HAP-1 (cell line): ENCODE measurements around the gene SCAND1.
"Not testable (repeated sequence)": the region's sequence is repeated elsewhere in the genome, so short reads cannot be mapped to it uniquely, and the experiment has no call there.

Source experiments
- DNase-seq, 2 experiments: peaks; one replicate each; pipeline ENCODE4 v3.0.0-alpha.2; 2016 to 2020; ENCODE audit warnings: low spot score in 2 of 2
- H3K27me3 ChIP-seq: fragments of 250-450 bp; sonication (Bioruptor Pico); 2 replicates; pipeline ENCODE4 v1.5.1; 2020; ENCODE audit warnings: low read depth, mild to moderate bottlenecking, moderate library complexity
- H3K36me3 ChIP-seq: fragments of 250-450 bp; sonication (Bioruptor Pico); replicated peaks from 2 replicates; pipeline ENCODE4 v1.5.1; 2020; ENCODE audit warnings: mild to moderate bottlenecking
- H3K4me1 ChIP-seq: fragments of 250-450 bp; sonication (Bioruptor Pico); 2 replicates; pipeline ENCODE4 v1.5.1; 2020; ENCODE audit warnings: mild to moderate bottlenecking
- H3K4me3 ChIP-seq: fragments of 250-450 bp; sonication (Bioruptor Pico); 2 replicates; pipeline ENCODE4 v1.5.1; 2020; ENCODE audit warnings: mild to moderate bottlenecking, moderate library complexity
- H3K9me3 ChIP-seq: fragments of 250-450 bp; sonication (Bioruptor Pico); 2 replicates; pipeline ENCODE4 v1.5.1; 2020; ENCODE audit warnings: mild to moderate bottlenecking, moderate library complexity
- in situ Hi-C: fragments of 300-500 bp; cut with MboI; formaldehyde crosslinking; loops from 3 replicates; pipeline ENCODE4 v1.14.3; 2020; ENCODE audit warnings: low sequenced_read_pairs, inconsistent platforms, mixed read lengths

Gene SCAND1

DNA sequence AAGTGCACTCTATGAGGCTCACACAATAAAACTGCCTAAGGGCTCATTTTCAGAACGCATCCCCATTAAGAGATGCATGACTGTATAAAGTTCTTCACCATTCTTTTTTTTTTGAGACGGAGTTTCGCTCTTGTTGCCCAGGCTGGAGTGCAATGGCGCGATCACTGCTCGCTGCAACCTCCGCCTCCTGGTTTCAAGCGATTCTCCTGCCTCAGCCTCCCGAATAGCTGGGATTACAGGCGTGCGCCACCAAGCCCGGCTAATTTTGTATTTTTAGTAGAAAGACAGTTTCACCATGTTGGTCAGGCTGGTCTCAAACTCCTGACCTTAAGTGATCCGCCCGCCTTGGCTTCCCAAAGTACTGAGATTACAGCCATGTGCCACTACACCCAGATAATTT is 2.2 kb downstream of the SCAND1 start:
- H3K4me3 ChIP-seq, H3K9me3 ChIP-seq, DNase-seq, H3K27me3 ChIP-seq, in situ Hi-C loops, H3K4me1 ChIP-seq: not testable (repeated sequence)
- peaks cover 22% of the 10 kb centered on the region for H3K36me3 ChIP-seq

DNA sequence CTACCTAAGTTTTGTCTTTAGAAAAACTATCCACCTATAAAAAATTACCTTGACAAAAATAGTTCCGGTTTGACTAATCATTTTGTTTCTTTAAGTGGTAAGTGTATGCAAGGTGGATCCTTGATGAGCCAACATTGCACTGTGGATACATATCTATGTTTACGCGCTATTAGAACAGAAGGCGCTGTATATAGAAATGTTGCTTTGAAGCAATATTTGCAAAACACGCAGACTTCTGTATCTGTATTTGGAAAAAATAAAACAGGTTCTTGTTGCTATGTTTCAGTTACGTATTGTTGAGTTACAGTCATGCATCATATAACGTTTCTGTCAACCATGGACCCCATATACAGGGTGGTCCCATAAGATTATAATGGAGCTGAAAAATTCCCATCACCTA is 4.2 kb downstream of the SCAND1 start:
- H3K27me3 ChIP-seq, result no peaks in the 10 kb centered on the region
- no peak for DNase-seq
- no peak overlapping the region for H3K4me3 ChIP-seq
- no peaks in the 10 kb centered on the region for H3K9me3 ChIP-seq
- peaks cover 22% of the 10 kb centered on the region for H3K36me3 ChIP-seq
- in situ Hi-C loops, result no loop called here
- peaks cover under 1% of the 10 kb centered on the region for H3K4me1 ChIP-seq

DNA sequence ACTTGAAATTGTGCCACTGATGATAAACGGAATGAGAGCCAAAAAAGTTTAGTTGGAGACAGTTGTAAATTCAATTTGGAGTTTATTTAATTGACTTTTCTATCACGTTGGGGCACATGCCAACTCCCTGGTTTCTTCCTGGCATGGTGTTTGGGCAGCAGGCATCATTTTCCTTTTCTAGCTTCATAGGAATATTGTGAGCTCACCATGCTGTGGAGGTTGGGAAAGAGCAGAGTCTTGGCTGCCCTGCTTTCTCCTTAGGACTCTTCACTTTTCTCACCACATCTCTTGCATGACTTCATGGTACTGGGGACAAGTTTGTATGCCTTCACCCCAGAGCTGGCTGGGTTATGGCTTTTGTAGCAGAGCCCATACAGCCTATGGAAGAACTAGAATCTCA is 6.4 kb downstream of the SCAND1 start:
- H3K27me3 ChIP-seq, result no peaks in the 10 kb centered on the region
- DNase-seq, result no peak
- in situ Hi-C loops, result no loop called here
- H3K36me3 ChIP-seq, result peaks cover 14% of the 10 kb centered on the region
- no peak overlapping the region for H3K4me3 ChIP-seq
- no peaks in the 10 kb centered on the region for H3K9me3 ChIP-seq
- no peaks in the 10 kb centered on the region for H3K4me1 ChIP-seq

DNA sequence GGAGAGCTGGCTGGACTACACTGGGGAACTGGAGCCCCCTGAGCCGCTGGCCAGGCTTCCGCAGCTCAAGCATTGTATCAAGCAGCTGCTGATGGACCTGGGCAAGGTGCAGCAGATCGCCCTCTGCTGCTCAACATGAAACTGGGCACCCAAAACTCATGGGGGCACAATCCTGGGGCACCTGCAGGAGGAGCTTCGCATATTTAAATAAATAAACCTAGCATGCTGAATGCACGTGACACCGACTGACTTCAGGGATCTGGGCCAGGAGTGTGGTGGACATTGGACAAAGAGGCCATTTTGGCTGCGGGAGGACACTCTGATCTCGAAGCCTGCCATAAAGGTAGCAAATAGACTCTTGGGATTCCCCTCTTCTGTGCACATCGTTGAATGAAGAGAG is 6.8 kb downstream of the SCAND1 start:
- Histone ChIP-seq H3K4me3 (no peak overlapping the region), H3K4me1 (peaks cover 2% of the 10 kb centered on the region), H3K36me3 (peaks cover 14% of the 10 kb centered on the region), H3K27me3 (no peaks in the 10 kb centered on the region), H3K9me3 (no peaks in the 10 kb centered on the region)
- in situ Hi-C loops, result no loop called here
- DNase-seq, result peak in 1 of 2 experiments; percentile 48

DNA sequence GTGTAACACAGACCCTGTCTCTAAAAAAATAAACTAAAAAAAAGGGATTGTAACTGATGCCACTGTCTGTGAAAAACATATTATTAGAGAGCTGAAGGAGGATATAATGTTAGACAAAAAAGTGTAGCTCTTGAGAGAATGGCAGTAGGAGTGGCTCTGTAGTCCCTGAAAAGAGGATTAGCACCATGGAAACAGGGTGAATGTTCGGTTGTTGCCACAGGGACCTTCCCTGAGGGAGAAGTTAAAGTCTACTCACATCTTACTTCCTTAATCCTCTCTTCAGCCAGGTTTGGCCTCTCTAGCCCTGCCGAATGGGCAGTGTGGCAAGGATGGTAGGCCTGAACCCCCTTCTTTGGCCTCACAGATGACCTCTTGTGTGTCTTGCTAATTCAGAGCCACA is 12.1 kb downstream of the SCAND1 start:
- Histone ChIP-seq H3K27me3 (no peaks in the 10 kb centered on the region), H3K4me1 (peaks cover 19% of the 10 kb centered on the region), H3K9me3 (no peaks in the 10 kb centered on the region), H3K36me3 (no peaks in the 10 kb centered on the region; the same call in 1 of the 2 replicates), H3K4me3 (no peak overlapping the region)
- in situ Hi-C loops, result no loop called here
- DNase-seq, result peak; percentile 77 to 98

DNA sequence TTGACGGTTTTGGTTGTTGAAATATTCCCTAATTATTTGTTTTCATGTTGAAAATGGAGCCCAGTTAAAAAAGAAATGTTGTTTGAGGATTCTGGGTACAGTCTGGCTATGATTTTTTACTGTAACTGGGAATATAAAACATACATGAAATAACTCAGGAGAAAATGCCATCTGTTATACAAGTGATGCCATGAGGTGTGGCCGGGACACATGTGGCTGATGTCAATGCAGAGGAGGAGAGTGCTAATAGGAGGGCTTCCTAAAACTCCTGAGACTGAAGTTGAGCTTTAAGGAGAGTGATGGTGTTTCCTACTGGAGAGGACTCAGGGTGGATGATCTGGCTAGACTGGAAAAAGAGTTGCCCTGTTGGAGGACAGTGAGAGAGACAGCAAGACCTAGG is 12.7 kb downstream of the SCAND1 start:
- Histone ChIP-seq H3K4me3 (no peak overlapping the region), H3K36me3 (no peaks in the 10 kb centered on the region), H3K4me1 (peaks cover 19% of the 10 kb centered on the region), H3K27me3 (no peaks in the 10 kb centered on the region), H3K9me3 (no peaks in the 10 kb centered on the region)
- no peak for DNase-seq
- in situ Hi-C loops, result no loop called here

DNA sequence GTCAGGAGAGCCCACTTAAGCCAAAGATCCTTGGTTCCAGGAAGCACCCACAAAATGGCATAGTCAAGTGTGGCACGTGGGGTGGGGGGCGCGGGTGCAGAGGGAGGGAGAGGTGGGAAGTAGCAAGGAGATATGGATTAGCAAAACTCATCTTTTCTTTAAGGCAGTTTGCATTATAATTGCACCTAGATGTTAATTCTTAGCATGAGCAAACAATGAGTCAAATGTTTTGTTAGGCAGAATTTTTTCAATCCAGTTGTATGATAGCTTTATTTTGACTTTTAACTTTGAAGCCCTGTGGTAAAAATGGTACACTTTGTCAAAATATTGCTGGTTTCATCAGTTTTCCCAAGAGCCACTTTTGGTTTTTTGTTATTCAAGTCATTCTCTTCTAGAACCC is 15.0 kb downstream of the SCAND1 start:
- DNase-seq, result peak in 1 of 2 experiments; percentile 34

DNA sequence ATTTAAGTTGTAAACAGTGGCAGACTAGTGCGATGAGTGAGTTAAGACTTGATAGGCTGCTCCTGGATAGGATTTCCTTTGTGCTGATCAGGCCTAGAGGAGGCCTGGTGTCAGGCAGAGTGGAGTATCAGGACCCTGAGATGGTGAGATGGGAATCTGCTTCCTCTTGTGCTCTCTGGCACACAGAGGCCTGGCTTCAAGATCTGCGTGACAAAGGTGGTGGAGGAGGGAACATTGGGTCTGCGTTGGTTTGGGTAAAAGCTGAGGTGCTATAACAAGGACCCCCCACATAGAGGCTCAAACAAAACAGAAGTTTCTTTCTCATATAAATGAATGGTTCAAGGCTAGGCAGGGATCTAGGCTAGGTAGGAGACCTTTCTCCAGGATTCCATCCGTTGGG is 20.3 kb downstream of the SCAND1 start:
- DNase-seq, result no peak

More for the DNA sequence above, 15.0 kb downstream of the SCAND1 start:
- no peak overlapping the region for H3K4me3 ChIP-seq
- in situ Hi-C loops, result no loop called here
- peaks cover 19% of the 10 kb centered on the region for H3K4me1 ChIP-seq
- H3K36me3 ChIP-seq, result no peaks in the 10 kb centered on the region
- H3K27me3 ChIP-seq, result no peaks in the 10 kb centered on the region
- no peaks in the 10 kb centered on the region for H3K9me3 ChIP-seq

DNA sequence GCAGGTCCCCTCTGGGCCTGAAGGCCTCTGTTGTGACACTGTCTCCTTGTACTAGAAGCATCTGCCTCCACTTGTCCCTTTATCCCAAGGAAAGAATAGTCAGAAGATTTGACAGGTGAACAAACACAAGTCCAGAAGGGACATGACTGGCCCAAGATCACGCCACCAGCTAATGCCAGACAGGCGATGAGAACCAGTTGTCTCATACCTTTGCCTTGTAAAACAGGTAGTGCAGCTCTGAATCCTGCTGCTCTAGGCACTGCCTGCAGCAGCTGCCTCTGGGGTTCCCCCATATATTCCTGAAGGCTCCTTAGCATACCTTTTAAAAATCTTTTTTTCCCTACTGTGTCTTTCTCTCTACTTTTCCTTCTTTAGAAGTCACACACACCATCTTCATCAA is 25.0 kb downstream of the SCAND1 start:
- no peaks in the 10 kb centered on the region; the same call in 1 of the 2 replicates for H3K9me3 ChIP-seq
- no peaks in the 10 kb centered on the region for H3K27me3 ChIP-seq
- DNase-seq, result no peak
- no peaks in the 10 kb centered on the region for H3K4me1 ChIP-seq
- in situ Hi-C loops, result no loop called here
- H3K4me3 ChIP-seq, result no peak overlapping the region
- H3K36me3 ChIP-seq, result peaks cover 5% of the 10 kb centered on the region

More for the DNA sequence above, 20.3 kb downstream of the SCAND1 start:
- Histone ChIP-seq H3K27me3 (no peaks in the 10 kb centered on the region), H3K4me1 (peaks cover 2% of the 10 kb centered on the region), H3K9me3 (no peaks in the 10 kb centered on the region), H3K4me3 (no peak overlapping the region), H3K36me3 (no peaks in the 10 kb centered on the region)
- in situ Hi-C loops, result no loop called here

DNA sequence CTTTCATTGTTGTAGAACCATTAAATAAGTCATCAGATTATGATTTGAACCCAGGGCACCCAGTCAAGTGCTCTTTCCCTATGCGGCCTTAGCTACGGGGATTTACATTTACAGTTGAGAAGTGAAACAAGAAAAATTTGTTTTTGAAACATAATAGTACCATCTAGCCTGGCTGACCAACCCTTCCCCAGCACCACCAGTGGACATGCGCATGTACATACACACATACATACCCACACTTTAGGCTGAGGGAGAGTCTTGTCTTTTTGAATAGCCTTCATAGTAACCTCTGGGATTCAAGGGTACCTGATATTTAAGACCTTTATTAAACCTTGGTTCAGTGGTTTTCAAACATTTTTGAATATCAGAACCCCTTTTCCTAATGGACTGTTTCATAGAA is 33.8 kb downstream of the SCAND1 start:
- no peaks in the 10 kb centered on the region for H3K4me1 ChIP-seq
- H3K9me3 ChIP-seq, result no peaks in the 10 kb centered on the region
- DNase-seq, result no peak
- in situ Hi-C loops, result no loop called here
- H3K4me3 ChIP-seq, result no peak overlapping the region
- peaks cover 21% of the 10 kb centered on the region for H3K36me3 ChIP-seq
- H3K27me3 ChIP-seq, result no peaks in the 10 kb centered on the region

DNA sequence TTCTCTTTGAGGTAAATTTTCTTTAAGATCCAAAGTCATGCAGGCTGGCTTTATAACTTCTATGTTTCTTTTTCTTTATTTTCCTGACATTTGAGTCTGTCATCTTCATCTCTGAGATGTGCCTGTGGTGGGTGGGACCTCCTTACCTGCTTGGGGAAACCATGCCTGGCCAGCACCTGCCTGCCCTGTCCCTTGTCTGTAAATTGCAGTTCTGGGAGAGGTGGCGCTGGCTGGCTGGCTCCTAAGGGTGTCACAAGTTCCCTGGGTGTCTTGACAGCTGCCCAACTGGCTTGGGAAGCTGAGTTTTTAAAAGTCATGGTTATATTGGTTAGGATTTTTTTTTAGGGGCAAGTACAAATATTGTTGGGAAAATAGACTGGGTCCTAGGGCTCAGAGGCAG is 36.3 kb downstream of the SCAND1 start:
- no peak for DNase-seq
- in situ Hi-C loops, result no loop called here
- H3K36me3 ChIP-seq, result peaks cover 29% of the 10 kb centered on the region
- no peaks in the 10 kb centered on the region for H3K9me3 ChIP-seq
- H3K4me1 ChIP-seq, result no peaks in the 10 kb centered on the region
- no peaks in the 10 kb centered on the region for H3K27me3 ChIP-seq
- H3K4me3 ChIP-seq, result no peak overlapping the region

DNA sequence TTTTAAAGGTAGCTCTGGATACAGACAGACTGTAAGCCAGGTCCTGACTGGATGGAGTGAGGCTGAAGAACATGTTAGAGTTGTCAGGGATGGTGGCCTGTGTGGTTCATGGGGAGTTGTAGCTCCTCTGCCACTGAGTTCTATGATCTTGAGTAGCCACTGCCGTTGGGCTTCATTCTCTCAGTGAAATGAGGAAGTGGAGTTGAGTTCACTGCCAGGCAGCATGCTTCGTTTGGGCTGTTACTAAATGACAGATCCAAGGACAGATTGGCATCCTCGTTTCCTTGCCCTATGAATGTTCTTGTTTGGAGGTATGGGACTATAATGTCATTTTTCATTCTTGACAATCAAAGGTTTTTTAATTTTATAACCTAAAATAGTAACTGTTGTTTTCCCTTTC is 37.2 kb downstream of the SCAND1 start:
- H3K27me3 ChIP-seq, result no peaks in the 10 kb centered on the region
- no peak overlapping the region for H3K4me3 ChIP-seq
- H3K4me1 ChIP-seq, result no peaks in the 10 kb centered on the region
- in situ Hi-C loops, result no loop called here
- no peak for DNase-seq
- H3K36me3 ChIP-seq, result peaks cover 29% of the 10 kb centered on the region
- no peaks in the 10 kb centered on the region for H3K9me3 ChIP-seq

DNA sequence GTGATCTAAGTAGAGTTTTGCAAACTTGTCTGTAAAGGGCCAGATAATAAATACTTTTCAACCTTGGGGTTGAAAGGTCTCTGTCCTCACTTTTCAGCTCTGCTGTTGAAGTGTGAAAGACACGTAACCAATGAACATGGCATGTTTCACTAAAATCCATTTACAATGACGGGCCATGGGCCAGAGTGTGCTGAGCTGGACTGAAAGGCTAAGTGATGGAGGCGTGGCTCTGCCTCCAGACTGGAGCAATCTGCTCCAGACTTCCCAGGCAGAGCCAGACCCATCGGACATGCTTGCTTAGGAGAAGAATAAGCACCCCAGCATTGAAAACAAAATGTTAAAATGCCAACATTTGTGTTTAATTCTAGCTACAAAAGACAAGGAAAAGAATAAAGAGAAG is 41.4 kb downstream of the SCAND1 start:
- in situ Hi-C loops, result no loop called here
- no peak for DNase-seq
- no peaks in the 10 kb centered on the region for H3K4me1 ChIP-seq
- H3K36me3 ChIP-seq, result peaks cover 20% of the 10 kb centered on the region
- H3K27me3 ChIP-seq, result no peaks in the 10 kb centered on the region
- no peak overlapping the region for H3K4me3 ChIP-seq
- no peaks in the 10 kb centered on the region for H3K9me3 ChIP-seq

DNA sequence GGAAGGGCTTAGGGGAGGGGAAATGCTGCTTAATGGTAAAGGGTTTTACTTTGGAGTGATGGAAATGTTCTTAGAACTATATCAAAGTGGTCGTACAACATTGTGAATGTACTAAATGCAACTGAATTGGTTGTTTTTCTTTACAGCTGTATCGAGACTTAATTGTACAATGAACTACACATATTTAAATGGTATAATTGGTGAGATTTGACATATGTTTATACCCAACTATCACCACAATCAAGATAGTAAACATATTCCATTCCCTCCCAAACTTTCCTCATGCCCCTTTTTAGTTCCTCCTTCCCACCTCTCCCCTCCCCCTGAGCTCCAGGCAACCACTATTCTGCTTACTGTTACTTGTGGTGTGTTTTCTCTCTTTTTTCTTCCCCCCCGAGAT is 44.0 kb downstream of the SCAND1 start:
- no peaks in the 10 kb centered on the region for H3K4me1 ChIP-seq
- in situ Hi-C loops, result no loop called here
- no peaks in the 10 kb centered on the region for H3K27me3 ChIP-seq
- DNase-seq, result no peak
- no peaks in the 10 kb centered on the region for H3K9me3 ChIP-seq
- peaks cover 9% of the 10 kb centered on the region for H3K36me3 ChIP-seq
- H3K4me3 ChIP-seq, result no peak overlapping the region

DNA sequence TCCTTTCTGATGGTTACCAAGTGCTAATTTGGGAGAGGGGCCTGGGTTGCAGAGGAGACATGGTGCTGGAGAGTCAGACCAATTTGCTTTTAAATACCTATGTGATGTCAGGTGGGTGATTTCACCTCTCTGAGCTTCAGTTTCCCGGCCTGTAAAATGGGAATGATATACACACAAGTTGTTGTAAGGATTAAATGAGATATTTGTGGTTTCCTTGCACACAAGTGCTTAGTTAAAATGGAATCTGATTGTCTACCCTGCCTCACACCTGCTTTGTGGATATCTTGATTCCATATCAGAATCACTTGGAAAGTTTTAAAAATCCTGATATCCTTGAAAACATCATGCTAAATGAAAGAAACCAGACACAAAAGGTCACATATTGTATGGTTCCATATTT is 44.5 kb downstream of the SCAND1 start:
- Histone ChIP-seq H3K27me3 (no peaks in the 10 kb centered on the region), H3K36me3 (peaks cover 9% of the 10 kb centered on the region), H3K4me1 (no peaks in the 10 kb centered on the region), H3K9me3 (no peaks in the 10 kb centered on the region), H3K4me3 (no peak overlapping the region)
- no peak for DNase-seq
- in situ Hi-C loops, result no loop called here
